Endothelial cell of umbilical vein (primary cell): ENCODE results near the gene RIMBP2. TPM values are rescaled to one million over a fixed set of nuclear protein-coding genes. Genes with fewer than 3 reads are reported as not detected.

Source experiments
- BruUV-seq: library from RNA; stranded (reverse); fragments of 400-500 nt; replicated peaks from 2 replicates; lab custom pipeline; 2021; lab: Mats Ljungman, UMichigan
- CTCF ChIA-PET: fragments of 300-600, 350-600 bp; sonication (Branson Sonifier 250); formaldehyde crosslinking; loops from one replicate; lab custom pipeline; 2021; ENCODE audit warnings: antibody characterized with exemption, inconsistent platforms; lab: Charles Lee
- POLR2A ChIA-PET: fragments of 300-600, 350-600 bp; sonication (Branson Sonifier 250); formaldehyde crosslinking; loops from one replicate; lab custom pipeline; 2021; ENCODE audit warnings: antibody characterized with exemption, inconsistent platforms; lab: Charles Lee
- DNase-seq: peaks from one replicate; pipeline ENCODE4 v3.0.0-alpha.2; 2011; ENCODE audit warnings: low read depth, low spot score
- FAIRE-seq: peaks from 2 replicates; lab custom pipeline; 2011; peaks lifted over from hg19 to GRCh38; lab: Jason Lieb, UNC
- H2AFZ ChIP-seq: 2 replicates; pipeline ENCODE4 v1.6.0; 2012; ENCODE audit warnings: low read depth, low read length, control low read depth, inconsistent platforms
- H3K27ac ChIP-seq: 2 replicates; pipeline ENCODE4 v1.5.1; 2011; ENCODE audit warnings: low read depth, mild to moderate bottlenecking, control low read depth, low read length, moderate library complexity; ENCODE audit not compliant: insufficient read depth
- H3K27me3 ChIP-seq, 2 experiments: 2 replicates each; pipeline versions ENCODE4 v1.6.0 to v1.6.1; 2011; ENCODE audit warnings: low read length in 2 of 2, mixed read lengths in 1 of 2; ENCODE audit not compliant: control insufficient read depth in 2 of 2, insufficient read depth in 2 of 2
- H3K36me3 ChIP-seq, 2 experiments: 2 replicates in 1 of 2; 3 replicates in 1 of 2; pipeline ENCODE4 v1.5.1; 2011; ENCODE audit warnings: low read length in 2 of 2, mild to moderate bottlenecking in 1 of 2, moderate library complexity in 1 of 2; ENCODE audit not compliant: control insufficient read depth in 2 of 2, insufficient read depth in 2 of 2; ENCODE audit errors: extremely low read depth in 1 of 2
- H3K4me1 ChIP-seq: 3 replicates; pipeline ENCODE4 v1.5.1; 2011; ENCODE audit warnings: mild to moderate bottlenecking, low read length; ENCODE audit not compliant: control insufficient read depth, insufficient read depth; ENCODE audit errors: extremely low read depth
- H3K4me2 ChIP-seq: 2 replicates; pipeline ENCODE4 v1.6.1; 2011; ENCODE audit warnings: low read length, control low read depth, mixed read lengths; ENCODE audit not compliant: insufficient read depth
- H3K4me3 ChIP-seq, 3 experiments: fragments of 200-600 bp in 1 of 3; sonication (generic), shearing (Covaris generic) in 1 of 3; replicated peaks in 1 of 3; 2 replicates each; pipeline ENCODE4 v1.5.1; 2011 to 2016; ENCODE audit warnings: control low read depth in 3 of 3, low read length in 3 of 3, mild to moderate bottlenecking in 2 of 3, inconsistent platforms in 1 of 3, low read depth in 1 of 3, moderate library complexity in 1 of 3; ENCODE audit not compliant: insufficient read depth in 1 of 3
- H3K79me2 ChIP-seq: 2 replicates; pipeline ENCODE4 v1.6.0; 2012; ENCODE audit warnings: low read length, inconsistent platforms; ENCODE audit not compliant: control insufficient read depth, insufficient read depth
- H3K9ac ChIP-seq: replicated peaks from 2 replicates; pipeline ENCODE3; 2011; ENCODE audit warnings: low read length, control low read depth; ENCODE audit not compliant: insufficient read depth; ENCODE audit errors: extremely low read depth
- H3K9me1 ChIP-seq: replicated peaks from 3 replicates; pipeline ENCODE4 v1.6.0; 2011; ENCODE audit warnings: mild to moderate bottlenecking, low read length; ENCODE audit not compliant: control insufficient read depth, insufficient read depth; ENCODE audit errors: extremely low read depth
- H3K9me3 ChIP-seq: replicated peaks from 2 replicates; pipeline ENCODE4 v1.5.1; 2012; ENCODE audit warnings: low read length, inconsistent platforms; ENCODE audit not compliant: control insufficient read depth, insufficient read depth
- H4K20me1 ChIP-seq: replicated peaks from 2 replicates; pipeline ENCODE3; 2011; ENCODE audit warnings: mild to moderate bottlenecking, low read length; ENCODE audit not compliant: control insufficient read depth, insufficient read depth; ENCODE audit errors: extremely low read depth
- CTCF ChIP-seq, 2 donors: IDR thresholded peaks; 1 replicate in 1 of 2; 2 replicates in 1 of 2; pipeline ENCODE4 v1.5.1; 2011; ENCODE audit warnings: low read length in 2 of 2, mild to moderate bottlenecking in 2 of 2, moderate library complexity in 2 of 2, control low read depth in 1 of 2, inconsistent platforms in 1 of 2, low read depth in 1 of 2; ENCODE audit not compliant: insufficient read depth in 1 of 2; ENCODE audit errors: extremely low read depth in 1 of 2
- EZH2 ChIP-seq: IDR thresholded peaks from 2 replicates; pipeline ENCODE4 v1.6.1; 2012; ENCODE audit warnings: borderline replicate concordance, low read depth, mild to moderate bottlenecking, moderate library complexity, low read length, inconsistent platforms; ENCODE audit not compliant: severe bottlenecking
- FOS ChIP-seq: IDR thresholded peaks from 2 replicates; pipeline ENCODE4 v1.6.1; 2011; ENCODE audit warnings: mild to moderate bottlenecking, low read length, moderate library complexity, borderline replicate concordance; ENCODE audit not compliant: insufficient read depth
- MYC ChIP-seq: IDR thresholded peaks from one replicate; pipeline ENCODE4 v1.6.1; 2011; ENCODE audit warnings: mild to moderate bottlenecking, low read depth, low read length
- POLR2A ChIP-seq: IDR thresholded peaks from 2 replicates; pipeline ENCODE4 v1.6.1; 2012; ENCODE audit warnings: low read depth, mild to moderate bottlenecking, control low read depth, low read length
- dilution Hi-C: fragments of 300-500 bp; cut with MboI; formaldehyde crosslinking; loops from one replicate; pipeline ENCODE4 v1.15.0; 2019; ENCODE audit warnings: low sequenced_read_pairs; ENCODE audit not compliant: extremely low pct_ligation_motif_present
- intact Hi-C: fragments of 100-400 bp; cut with micrococcal nuclease; formaldehyde crosslinking; loops from one replicate; pipeline ENCODE4 v1.10.0; 2022
- polyA plus RNA-seq, 4 experiments: library from polyadenylated mRNA; depleted of rRNA in 3 of 4; stranded (reverse) in 3 of 4; unstranded in 1 of 4; fragments of >200 nt; gene quantifications; 2 replicates each; pipeline versions ENCODE4 v1.2.1 to v1.2.3, GENCODE V29; 2011 to 2012; ENCODE audit warnings: missing spikeins in 1 of 4
- total RNA-seq: library from RNA; stranded (reverse); gene quantifications from 2 replicates; pipeline ENCODE4 v1.2.3, GENCODE V29; 2021

Gene RIMBP2
- total and polyA plus RNA-seq, 2 donors (not counting 3 experiments of a cell fraction or from before 2014, with no cell fraction given), result 0.04 TPM; not detected in 1

- intact Hi-C loops, result no loop called here
- TF ChIP-seq EZH2 (no peak), CTCF (IDR thresholded peaks at IDR 0.05; ENCODE audit: extremely low read depth in 1 of 2, insufficient read depth in 1 of 2, low read depth in 1 of 2, low read length in 2 of 2) (no peak), MYC (no peak), FOS (no peak), POLR2A (no peak)
- Histone ChIP-seq H4K20me1 (no peaks in the 10 kb centered on the region), H3K9me3 (peaks cover 7% of the 10 kb centered on the region), H3K27me3 (no peaks in the 10 kb centered on the region), H2AFZ (no peak overlapping the region), H3K36me3 (no peaks in the 10 kb centered on the region), H3K79me2 (no peaks in the 10 kb centered on the region), H3K9me1 (no peaks in the 10 kb centered on the region), H3K27ac (no peak overlapping the region), H3K9ac (no peak overlapping the region), H3K4me3 (no peak overlapping the region), H3K4me1 (no peaks in the 10 kb centered on the region), H3K4me2 (no peak overlapping the region)
- ChIA-PET POLR2A (no interaction called here), CTCF (interaction anchor here (1.1 kb wide), 1 partner anchor 9 kb away, joined by 3 read pairs; no protein-coding TSS in a partner anchor)
- BruUV-seq, result no TSS peak
- FAIRE-seq (no peak), DNase-seq (no peak)
- dilution Hi-C loops, result no loop called here
These were observed 211.3 kb downstream of the RIMBP2 start for GRCh38 chr12:130504840-130505175.
